Measurements from ENCODE around the gene SH3PXD2A.

DNA sequence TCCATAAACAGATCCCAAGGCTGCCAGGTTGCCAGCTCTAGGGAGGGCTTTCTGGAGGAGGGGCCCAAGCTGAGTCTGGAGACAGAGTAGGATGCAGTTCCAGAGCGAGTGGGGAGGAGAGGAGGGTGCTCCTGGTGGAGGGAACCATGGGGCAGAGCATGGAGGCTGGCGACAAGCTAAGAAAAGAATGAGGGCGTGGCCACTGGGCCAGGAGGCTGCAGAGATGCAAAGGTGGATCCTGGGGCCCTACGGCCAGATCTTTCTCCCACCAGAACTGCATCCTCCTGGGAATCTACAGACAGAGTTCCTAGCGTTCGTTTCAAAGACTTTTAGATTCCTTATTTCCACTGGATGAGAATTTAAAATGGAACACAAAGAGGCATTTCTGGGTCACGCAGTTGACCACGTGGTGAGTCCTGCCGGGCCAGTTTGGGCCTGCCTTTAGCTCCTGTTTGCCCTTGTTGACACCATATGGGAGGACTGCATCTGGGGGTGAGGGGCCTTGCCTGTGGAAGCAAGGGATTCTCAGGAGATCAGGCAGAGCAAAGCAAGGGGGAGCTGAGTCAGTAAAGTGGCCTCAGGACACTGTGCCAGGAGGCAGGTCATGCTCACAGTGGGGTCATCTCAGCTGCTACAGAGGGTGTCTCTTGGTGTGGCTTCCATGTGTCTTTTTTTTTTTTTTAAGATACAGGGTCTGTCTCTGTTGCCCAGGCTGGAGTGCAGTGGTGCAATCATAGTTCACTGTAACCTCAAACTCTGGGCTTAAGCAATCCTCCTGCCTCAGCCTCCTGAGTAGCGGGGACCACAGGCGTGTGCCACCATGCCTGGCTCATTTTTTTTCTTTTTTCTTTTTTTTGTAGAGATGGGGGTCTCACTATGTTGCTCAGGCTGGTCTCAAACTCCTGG lies 137.8 kb downstream of the SH3PXD2A start:
- TF ChIP-seq, protein P1, sequence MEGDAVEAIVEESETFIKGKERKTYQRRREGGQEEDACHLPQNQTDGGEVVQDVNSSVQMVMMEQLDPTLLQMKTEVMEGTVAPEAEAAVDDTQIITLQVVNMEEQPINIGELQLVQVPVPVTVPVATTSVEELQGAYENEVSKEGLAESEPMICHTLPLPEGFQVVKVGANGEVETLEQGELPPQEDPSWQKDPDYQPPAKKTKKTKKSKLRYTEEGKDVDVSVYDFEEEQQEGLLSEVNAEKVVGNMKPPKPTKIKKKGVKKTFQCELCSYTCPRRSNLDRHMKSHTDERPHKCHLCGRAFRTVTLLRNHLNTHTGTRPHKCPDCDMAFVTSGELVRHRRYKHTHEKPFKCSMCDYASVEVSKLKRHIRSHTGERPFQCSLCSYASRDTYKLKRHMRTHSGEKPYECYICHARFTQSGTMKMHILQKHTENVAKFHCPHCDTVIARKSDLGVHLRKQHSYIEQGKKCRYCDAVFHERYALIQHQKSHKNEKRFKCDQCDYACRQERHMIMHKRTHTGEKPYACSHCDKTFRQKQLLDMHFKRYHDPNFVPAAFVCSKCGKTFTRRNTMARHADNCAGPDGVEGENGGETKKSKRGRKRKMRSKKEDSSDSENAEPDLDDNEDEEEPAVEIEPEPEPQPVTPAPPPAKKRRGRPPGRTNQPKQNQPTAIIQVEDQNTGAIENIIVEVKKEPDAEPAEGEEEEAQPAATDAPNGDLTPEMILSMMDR (IDR thresholded peaks at IDR 0.05) = no peak
- no peak for TF ChIP-seq POLR2A (IDR thresholded peaks at IDR 0.05)
